ENCODE data around the gene RBFA.

RBFA gene

GRCh38 chr18:80033181-80034067 is 810 bp upstream of the RBFA start:
- DNase-seq = peak; percentile 59

- no peak for DNase-seq
Measured at GRCh38 chr18:80034852-80035406, 695 bp downstream of the RBFA start.

- DNase-seq = no peak
Measured at GRCh38 chr18:80035997-80036396, 1.8 kb downstream of the RBFA start.

- no peak for DNase-seq
Measured at GRCh38 chr18:80037300-80037699, 3.1 kb downstream of the RBFA start.

GRCh38 chr18:80037869-80038630 is 3.8 kb downstream of the RBFA start:
- no peak for DNase-seq

- no peak for DNase-seq
Measured at GRCh38 chr18:80040515-80040914, 6.3 kb downstream of the RBFA start.

GRCh38 chr18:80041424-80041823 is 7.2 kb downstream of the RBFA start:
- DNase-seq = no peak

- DNase-seq = no peak
Measured at GRCh38 chr18:80042785-80043184, 8.6 kb downstream of the RBFA start.

GRCh38 chr18:80044072-80044471 is 9.8 kb downstream of the RBFA start:
- no peak for DNase-seq

- no peak for DNase-seq
Measured at GRCh38 chr18:80046011-80046410, 11.8 kb downstream of the RBFA start.

- no peak for DNase-seq
Measured at GRCh38 chr18:80046431-80046830, 12.2 kb downstream of the RBFA start.

GRCh38 chr18:80046961-80047541 is 12.8 kb downstream of the RBFA start:
- DNase-seq = no peak

- DNase-seq = no peak
Measured at GRCh38 chr18:80050797-80051196, 16.6 kb downstream of the RBFA start.

GRCh38 chr18:80056095-80056494 is 21.9 kb downstream of the RBFA start:
- no peak for DNase-seq

GRCh38 chr18:80059945-80060344 is 25.7 kb downstream of the RBFA start:
- DNase-seq = no peak

- no peak for DNase-seq
Measured at GRCh38 chr18:80065705-80066104, 31.5 kb downstream of the RBFA start.

GRCh38 chr18:80067321-80067720 is 33.1 kb downstream of the RBFA start:
- DNase-seq = no peak

- DNase-seq = no peak
Measured at GRCh38 chr18:80067897-80068296, 33.7 kb downstream of the RBFA start.

- no peak for DNase-seq
Measured at GRCh38 chr18:80068571-80069272, 34.5 kb downstream of the RBFA start.

GRCh38 chr18:80070825-80071224 is 36.6 kb downstream of the RBFA start:
- DNase-seq = no peak

GRCh38 chr18:80074183-80074582 is 39.9 kb downstream of the RBFA start:
- no peak for DNase-seq

GRCh38 chr18:80074697-80075096 is 40.5 kb downstream of the RBFA start:
- DNase-seq = no peak

- no peak for DNase-seq
Measured at GRCh38 chr18:80075940-80076339, 41.7 kb downstream of the RBFA start.

Measured in T-helper 9 cell (primary cell).